ENCODE measurements around the gene CLCN3. TPM values are rescaled to one million over a fixed set of nuclear protein-coding genes. Genes with fewer than 3 reads are reported as not detected.
A peak's percentile ranks its signal among the peaks of the same experiment; 100 is the strongest.

CLCN3 gene
- total and polyA plus RNA-seq, 9 of the 15 experiments (the other 6 are each of a cell fraction or from before 2014, with no cell fraction given), result 12.7 to 60.6 (median 38.5) TPM

GRCh38 chr4:169621731-169622492 lies 1.5 kb downstream of the CLCN3 start (continued):
- no peak for TF ChIP-seq EZH2 (IDR thresholded peaks at IDR 0.05; ENCODE audit: borderline replicate concordance, low read depth, low read length)
- no peak for TF ChIP-seq DEAF1 (CRISPR knock-in tag; IDR thresholded peaks at IDR 0.05)
- TF ChIP-seq HEY1 (CRISPR knock-in tag; IDR thresholded peaks at IDR 0.05; ENCODE audit: borderline replicate concordance), result no peak
- TF ChIP-seq SMAD4 (CRISPR knock-in tag; conservative IDR thresholded peaks at IDR 0.05), result no peak
- TF ChIP-seq TAL1 (IDR thresholded peaks at IDR 0.05), result peak; percentile 24; the same call in 1 of the 2 replicates
- no peak for TF ChIP-seq ZNF41 (CRISPR knock-in tag; conservative IDR thresholded peaks at IDR 0.05)
- TF ChIP-seq HES1 (IDR thresholded peaks at IDR 0.05; ENCODE audit: low read depth), result peak; percentile 54; the same call in 1 of the 2 replicates
- TF ChIP-seq C11orf30 (IDR thresholded peaks at IDR 0.05; ENCODE audit: low read depth), result peak; percentile 9; the same call in 1 of the 2 replicates
- no peak for TF ChIP-seq ZNF586 (CRISPR knock-in tag; conservative IDR thresholded peaks at IDR 0.05)
- TF ChIP-seq PTBP1 (IDR thresholded peaks at IDR 0.05; ENCODE audit: low read depth, low read length), result no peak
- TF ChIP-seq HNRNPH1 (optimal IDR thresholded peaks at IDR 0.05; ENCODE audit: low read depth, low read length), result no peak
- TF ChIP-seq CC2D1A (IDR thresholded peaks at IDR 0.05), result no peak
- no peak for TF ChIP-seq THRA (IDR thresholded peaks at IDR 0.05)
- no peak for TF ChIP-seq ZNF175 (CRISPR knock-in tag; IDR thresholded peaks at IDR 0.05; ENCODE audit: low read depth)
- no peak for TF ChIP-seq CBX1 (IDR thresholded peaks at IDR 0.05; ENCODE audit: low read depth)
- no peak for TF ChIP-seq FOXK1 (CRISPR knock-in tag; IDR thresholded peaks at IDR 0.05; ENCODE audit: borderline replicate concordance)
- TF ChIP-seq ZBTB33 (CRISPR knock-in tag; IDR thresholded peaks at IDR 0.05), result no peak
- TF ChIP-seq ETV1 (tag; conservative IDR thresholded peaks at IDR 0.05; ENCODE audit: low read depth), result peak; percentile 96
- 0 out of 2 replicates have a peak, but pooled peaks have one; percentile 15 for TF ChIP-seq SP1 (CRISPR knock-in tag; IDR thresholded peaks at IDR 0.05)
- peak; percentile 89 for TF ChIP-seq MEIS2 (IDR thresholded peaks at IDR 0.05; ENCODE audit: partially characterized antibody)
- TF ChIP-seq MEF2A (IDR thresholded peaks at IDR 0.05; ENCODE audit: control insufficient read depth, low read depth, low read length), result no peak
- no peak for TF ChIP-seq FOXO4 (CRISPR knock-in tag; IDR thresholded peaks at IDR 0.05)

Measured in K562 (cell line).